SK-N-SH treated with all-trans-retinoic acid at 6 μM for 48 hours (cell line): ENCODE data around the gene SMIM10.

ENCODE experiments used
- ATAC-seq: fragments of 200-7000 bp; cut with Tn5 transposase; 3 replicates; pipeline ENCODE4 v1.9.1; 2020; ENCODE audit warnings: mild to moderate bottlenecking, moderate library complexity
- ARNTL ChIP-seq: fragments of 450-650 bp; formaldehyde crosslinking; IDR thresholded peaks from 2 replicates; pipeline ENCODE4 v1.5.0; 2020; ENCODE audit warnings: low read depth, mild to moderate bottlenecking, moderate library complexity, borderline replicate concordance
- BACH2 ChIP-seq: fragments of 250-450 bp; sonication (Bioruptor Pico); IDR thresholded peaks from 2 replicates; pipeline ENCODE4 v1.9.0; 2021; ENCODE audit warnings: mild to moderate bottlenecking, borderline replicate concordance
- CREB5 ChIP-seq: fragments of 250-450 bp; sonication (Bioruptor Pico); IDR thresholded peaks from 2 replicates; pipeline ENCODE4 v1.5.1; 2020; ENCODE audit warnings: low read depth, mild to moderate bottlenecking, moderate library complexity
- CSDC2 ChIP-seq: fragments of 250-450 bp; sonication (Bioruptor Pico); IDR thresholded peaks from 2 replicates; pipeline ENCODE4 v1.5.0; 2020; ENCODE audit warnings: mild to moderate bottlenecking, moderate library complexity
- CSRNP3 ChIP-seq: fragments of 250-450 bp; sonication (Bioruptor Pico); IDR thresholded peaks from 2 replicates; pipeline ENCODE4 v1.5.1; 2021; ENCODE audit warnings: mild to moderate bottlenecking, moderate library complexity
- GLIS3 ChIP-seq: fragments of 250-450 bp; sonication (Bioruptor Pico); IDR thresholded peaks from 2 replicates; pipeline ENCODE4 v1.5.0; 2020; ENCODE audit warnings: mild to moderate bottlenecking, moderate library complexity
- OSR1 ChIP-seq: fragments of 250-450 bp; sonication (Bioruptor Pico); IDR thresholded peaks from 2 replicates; pipeline ENCODE4 v1.8.0; 2022; ENCODE audit warnings: moderate library complexity, mild to moderate bottlenecking, inconsistent platforms
- PPARA ChIP-seq: fragments of 250-450 bp; sonication (Bioruptor Pico); IDR thresholded peaks from 2 replicates; pipeline ENCODE4 v1.5.0; 2020; ENCODE audit warnings: mild to moderate bottlenecking, borderline replicate concordance
- RARB ChIP-seq: fragments of 250-450 bp; sonication (Bioruptor Pico); IDR thresholded peaks from 2 replicates; pipeline ENCODE4 v1.8.0; 2021; ENCODE audit warnings: mild to moderate bottlenecking, moderate library complexity
- SNAI2 ChIP-seq: fragments of 250-450 bp; sonication (Bioruptor Pico); IDR thresholded peaks from 2 replicates; pipeline ENCODE4 v1.5.0; 2020; ENCODE audit warnings: mild to moderate bottlenecking, moderate library complexity
- TCF4 ChIP-seq: fragments of 250-450 bp; sonication (Bioruptor Pico); IDR thresholded peaks from 2 replicates; pipeline ENCODE4 v1.8.0; 2021; ENCODE audit warnings: mild to moderate bottlenecking, moderate library complexity, borderline replicate concordance
- TOX ChIP-seq: fragments of 250-450 bp; sonication (Bioruptor Pico); IDR thresholded peaks from 2 replicates; pipeline ENCODE4 v1.8.0; 2021; ENCODE audit warnings: mild to moderate bottlenecking, moderate library complexity, borderline replicate concordance
- ZFP3 ChIP-seq: fragments of 250-450 bp; sonication (Bioruptor Pico); IDR thresholded peaks from 2 replicates; pipeline ENCODE4 v1.5.0; 2020; ENCODE audit warnings: mild to moderate bottlenecking, moderate library complexity
- ZFP30 ChIP-seq: fragments of 450-650 bp; formaldehyde crosslinking; IDR thresholded peaks from 2 replicates; pipeline ENCODE4 v1.5.0; 2022; ENCODE audit warnings: mild to moderate bottlenecking, moderate library complexity
- ZNF565 ChIP-seq: fragments of 450-650 bp; formaldehyde crosslinking; conservative IDR thresholded peaks from 2 replicates; pipeline ENCODE4 v1.5.0; 2020; ENCODE audit warnings: low read depth, mild to moderate bottlenecking, moderate library complexity
- ZNF70 ChIP-seq: fragments of 450-650 bp; formaldehyde crosslinking; IDR thresholded peaks from 2 replicates; pipeline ENCODE4 v1.5.0; 2020; ENCODE audit warnings: mild to moderate bottlenecking, moderate library complexity
- ZNF8 ChIP-seq: fragments of 450-650 bp; formaldehyde crosslinking; IDR thresholded peaks from 2 replicates; pipeline ENCODE4 v1.5.0; 2020; ENCODE audit warnings: mild to moderate bottlenecking, moderate library complexity
- TF ChIP-seq, protein P1 (sequence below): fragments of 250-450 bp; sonication (Bioruptor Pico); IDR thresholded peaks from 2 replicates; pipeline ENCODE4 v1.8.0; 2020; ENCODE audit warnings: mild to moderate bottlenecking, moderate library complexity, borderline replicate concordance
- TF ChIP-seq, protein P2 (sequence below): fragments of 250-450 bp; sonication (Bioruptor Pico); IDR thresholded peaks from 2 replicates; pipeline ENCODE4 v1.8.0; 2021; ENCODE audit warnings: low read depth, mild to moderate bottlenecking, moderate library complexity, borderline replicate concordance
- TF ChIP-seq, protein P3 (sequence below): fragments of 250-450 bp; sonication (Bioruptor Pico); IDR thresholded peaks from 2 replicates; pipeline ENCODE4 v1.5.0; 2020; ENCODE audit warnings: mild to moderate bottlenecking, moderate library complexity

The SMIM10 gene

GRCh38 chrX:134990475-134990800 lies 353 bp upstream of the SMIM10 start:
- no peak for ATAC-seq
- TF ChIP-seq CREB5 (CRISPR knock-in tag) = no peak
- TF ChIP-seq CSDC2 = no peak
- no peak for TF ChIP-seq CSRNP3 (CRISPR knock-in tag)
- TF ChIP-seq SNAI2 (CRISPR knock-in tag) = no peak

DNA sequence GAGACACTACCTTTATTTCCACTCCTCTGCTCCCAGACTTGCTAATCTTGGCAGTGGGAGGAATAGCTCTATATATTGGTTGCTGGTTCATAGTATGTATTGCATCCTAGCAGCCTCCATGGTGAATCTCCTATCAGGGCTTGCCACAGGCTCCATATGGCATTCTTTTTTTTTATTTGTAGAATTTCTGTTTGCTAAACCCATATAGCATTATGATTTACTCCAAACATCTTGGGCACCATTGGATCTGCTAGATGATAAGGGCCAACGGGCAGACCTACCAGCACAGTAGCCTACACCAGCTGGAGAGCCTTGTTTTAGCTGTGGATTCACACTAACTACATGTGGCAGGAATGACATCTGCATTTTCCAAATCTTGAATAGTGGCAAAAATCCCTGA lies 6.9 kb downstream of the SMIM10 start:
- TF ChIP-seq, protein P1, sequence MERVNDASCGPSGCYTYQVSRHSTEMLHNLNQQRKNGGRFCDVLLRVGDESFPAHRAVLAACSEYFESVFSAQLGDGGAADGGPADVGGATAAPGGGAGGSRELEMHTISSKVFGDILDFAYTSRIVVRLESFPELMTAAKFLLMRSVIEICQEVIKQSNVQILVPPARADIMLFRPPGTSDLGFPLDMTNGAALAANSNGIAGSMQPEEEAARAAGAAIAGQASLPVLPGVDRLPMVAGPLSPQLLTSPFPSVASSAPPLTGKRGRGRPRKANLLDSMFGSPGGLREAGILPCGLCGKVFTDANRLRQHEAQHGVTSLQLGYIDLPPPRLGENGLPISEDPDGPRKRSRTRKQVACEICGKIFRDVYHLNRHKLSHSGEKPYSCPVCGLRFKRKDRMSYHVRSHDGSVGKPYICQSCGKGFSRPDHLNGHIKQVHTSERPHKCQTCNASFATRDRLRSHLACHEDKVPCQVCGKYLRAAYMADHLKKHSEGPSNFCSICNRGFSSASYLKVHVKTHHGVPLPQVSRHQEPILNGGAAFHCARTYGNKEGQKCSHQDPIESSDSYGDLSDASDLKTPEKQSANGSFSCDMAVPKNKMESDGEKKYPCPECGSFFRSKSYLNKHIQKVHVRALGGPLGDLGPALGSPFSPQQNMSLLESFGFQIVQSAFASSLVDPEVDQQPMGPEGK = no peak
- no peak for TF ChIP-seq ZFP30
- no peak for TF ChIP-seq ARNTL
- TF ChIP-seq ZNF8 (CRISPR knock-in tag) = no peak
- TF ChIP-seq BACH2 (CRISPR knock-in tag) = no peak
- no peak for TF ChIP-seq GLIS3
- no peak for TF ChIP-seq ZNF565
- no peak for TF ChIP-seq CREB5 (CRISPR knock-in tag)
- TF ChIP-seq, protein P2, sequence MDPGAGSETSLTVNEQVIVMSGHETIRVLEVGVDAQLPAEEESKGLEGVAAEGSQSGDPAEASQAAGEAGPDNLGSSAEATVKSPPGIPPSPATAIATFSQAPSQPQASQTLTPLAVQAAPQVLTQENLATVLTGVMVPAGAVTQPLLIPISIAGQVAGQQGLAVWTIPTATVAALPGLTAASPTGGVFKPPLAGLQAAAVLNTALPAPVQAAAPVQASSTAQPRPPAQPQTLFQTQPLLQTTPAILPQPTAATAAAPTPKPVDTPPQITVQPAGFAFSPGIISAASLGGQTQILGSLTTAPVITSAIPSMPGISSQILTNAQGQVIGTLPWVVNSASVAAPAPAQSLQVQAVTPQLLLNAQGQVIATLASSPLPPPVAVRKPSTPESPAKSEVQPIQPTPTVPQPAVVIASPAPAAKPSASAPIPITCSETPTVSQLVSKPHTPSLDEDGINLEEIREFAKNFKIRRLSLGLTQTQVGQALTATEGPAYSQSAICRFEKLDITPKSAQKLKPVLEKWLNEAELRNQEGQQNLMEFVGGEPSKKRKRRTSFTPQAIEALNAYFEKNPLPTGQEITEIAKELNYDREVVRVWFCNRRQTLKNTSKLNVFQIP (CRISPR knock-in tag) = no peak
- TF ChIP-seq RARB (CRISPR knock-in tag) = no peak
- no peak for TF ChIP-seq ZFP3 (CRISPR knock-in tag)
- ATAC-seq = no peak

- TF ChIP-seq TCF4 (CRISPR knock-in tag) (no peak), ZNF565 (no peak), ZNF8 (CRISPR knock-in tag) (no peak), PPARA (CRISPR knock-in tag) (no peak), OSR1 (CRISPR knock-in tag) (no peak), ZFP30 (no peak), RARB (CRISPR knock-in tag) (no peak), TOX (CRISPR knock-in tag) (no peak), ZNF70 (CRISPR knock-in tag) (no peak)
- TF ChIP-seq, protein P1 = no peak
- TF ChIP-seq, protein P3, sequence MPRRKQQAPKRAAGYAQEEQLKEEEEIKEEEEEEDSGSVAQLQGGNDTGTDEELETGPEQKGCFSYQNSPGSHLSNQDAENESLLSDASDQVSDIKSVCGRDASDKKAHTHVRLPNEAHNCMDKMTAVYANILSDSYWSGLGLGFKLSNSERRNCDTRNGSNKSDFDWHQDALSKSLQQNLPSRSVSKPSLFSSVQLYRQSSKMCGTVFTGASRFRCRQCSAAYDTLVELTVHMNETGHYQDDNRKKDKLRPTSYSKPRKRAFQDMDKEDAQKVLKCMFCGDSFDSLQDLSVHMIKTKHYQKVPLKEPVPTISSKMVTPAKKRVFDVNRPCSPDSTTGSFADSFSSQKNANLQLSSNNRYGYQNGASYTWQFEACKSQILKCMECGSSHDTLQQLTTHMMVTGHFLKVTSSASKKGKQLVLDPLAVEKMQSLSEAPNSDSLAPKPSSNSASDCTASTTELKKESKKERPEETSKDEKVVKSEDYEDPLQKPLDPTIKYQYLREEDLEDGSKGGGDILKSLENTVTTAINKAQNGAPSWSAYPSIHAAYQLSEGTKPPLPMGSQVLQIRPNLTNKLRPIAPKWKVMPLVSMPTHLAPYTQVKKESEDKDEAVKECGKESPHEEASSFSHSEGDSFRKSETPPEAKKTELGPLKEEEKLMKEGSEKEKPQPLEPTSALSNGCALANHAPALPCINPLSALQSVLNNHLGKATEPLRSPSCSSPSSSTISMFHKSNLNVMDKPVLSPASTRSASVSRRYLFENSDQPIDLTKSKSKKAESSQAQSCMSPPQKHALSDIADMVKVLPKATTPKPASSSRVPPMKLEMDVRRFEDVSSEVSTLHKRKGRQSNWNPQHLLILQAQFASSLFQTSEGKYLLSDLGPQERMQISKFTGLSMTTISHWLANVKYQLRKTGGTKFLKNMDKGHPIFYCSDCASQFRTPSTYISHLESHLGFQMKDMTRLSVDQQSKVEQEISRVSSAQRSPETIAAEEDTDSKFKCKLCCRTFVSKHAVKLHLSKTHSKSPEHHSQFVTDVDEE (CRISPR knock-in tag) = no peak
Observed at GRCh38 chrX:134998246-134998645, 7.5 kb downstream of the SMIM10 start.

More at GRCh38 chrX:134998246-134998645, 7.5 kb downstream of the SMIM10 start:
- no peak; the same call in 2 of the 3 replicates for ATAC-seq
